Neural cell (in vitro differentiated cells): ENCODE data around the gene FAM98B. TPM values are rescaled to one million over a fixed set of nuclear protein-coding genes. Genes with fewer than 3 reads are reported as not detected.
A peak's percentile ranks its signal among the peaks of the same experiment; 100 is the strongest.

Experiments used
- H2AFZ ChIP-seq: fragments of 200-600, 300-800 bp; sonication (generic), shearing (Covaris generic); 2 replicates; pipeline ENCODE4 v1.6.0; 2014; ENCODE audit warnings: low read depth, mild to moderate bottlenecking, antibody characterized with exemption, low read length, moderate library complexity
- H3F3A ChIP-seq: fragments of 200-600 bp; shearing (Covaris generic); 2 replicates; pipeline ENCODE4 v1.6.1; 2016; ENCODE audit warnings: mild to moderate bottlenecking, moderate library complexity, mixed read lengths, antibody characterized with exemption, low read length; ENCODE audit not compliant: insufficient read depth, poor library complexity, severe bottlenecking
- H3K27ac ChIP-seq: fragments of 200-600, 300-800 bp; sonication (generic), shearing (Covaris generic); 2 replicates; pipeline ENCODE4 v1.5.1; 2014; ENCODE audit warnings: mild to moderate bottlenecking, low read length, moderate library complexity
- H3K27me3 ChIP-seq: fragments of 300-800, 200-600 bp; sonication (generic), shearing (Covaris generic); 2 replicates; pipeline ENCODE4 v1.6.0; 2014; ENCODE audit warnings: mild to moderate bottlenecking, low read depth, low read length, moderate library complexity; ENCODE audit not compliant: insufficient read depth
- H3K36me3 ChIP-seq: fragments of 300-800, 200-600 bp; sonication (generic), shearing (Covaris generic); 2 replicates; pipeline ENCODE4 v1.5.1; 2014; ENCODE audit warnings: mild to moderate bottlenecking, antibody characterized with exemption, low read length, moderate library complexity; ENCODE audit not compliant: insufficient read depth
- H3K4me2 ChIP-seq: fragments of 300-800, 200-600 bp; sonication (generic), shearing (Covaris generic); 2 replicates; pipeline ENCODE4 v1.6.0; 2014; ENCODE audit warnings: mild to moderate bottlenecking, low read length
- H3K4me3 ChIP-seq: fragments of 300-800, 200-600 bp; sonication (generic), shearing (Covaris generic); 2 replicates; pipeline ENCODE4 v1.5.1; 2014; ENCODE audit warnings: mild to moderate bottlenecking, low read length, moderate library complexity
- H3K79me2 ChIP-seq: fragments of 200-600 bp; shearing (Covaris generic); replicated peaks from 2 replicates; pipeline ENCODE4 v1.6.0; 2014; ENCODE audit warnings: mild to moderate bottlenecking, low read length, moderate library complexity; ENCODE audit not compliant: insufficient read depth
- H3K9ac ChIP-seq: fragments of 300-800, 200-600 bp; sonication (generic), shearing (Covaris generic); 2 replicates; pipeline ENCODE4 v1.6.1; 2016; ENCODE audit warnings: mild to moderate bottlenecking, low read length, mixed read lengths
- H3K9me2 ChIP-seq: fragments of 200-600 bp; shearing (Covaris generic); 2 replicates; pipeline ENCODE4 v1.6.1; 2016; ENCODE audit warnings: mild to moderate bottlenecking, low read length, mixed read lengths; ENCODE audit not compliant: insufficient read depth
- H3K9me3 ChIP-seq: fragments of 200-600, 300-800 bp; sonication (generic), shearing (Covaris generic); 2 replicates; pipeline ENCODE4 v1.6.1; 2016; ENCODE audit warnings: mild to moderate bottlenecking, mixed run types, low read length, moderate library complexity, mixed read lengths
- H4K20me1 ChIP-seq: fragments of 200-600 bp; shearing (Covaris generic); 2 replicates; pipeline ENCODE4 v1.6.1; 2016; ENCODE audit warnings: mild to moderate bottlenecking, mixed run types; ENCODE audit not compliant: insufficient read depth
- EP300 ChIP-seq: fragments of 450-650 bp; conservative IDR thresholded peaks from 2 replicates; pipeline ENCODE4 v1.6.1; 2014; ENCODE audit warnings: antibody characterized with exemption, mild to moderate bottlenecking, moderate library complexity; ENCODE audit not compliant: poor library complexity, severe bottlenecking
- MXI1 ChIP-seq: fragments of 450-650 bp; conservative IDR thresholded peaks from 2 replicates; pipeline ENCODE4 v1.6.1; 2014; ENCODE audit warnings: antibody characterized with exemption, mild to moderate bottlenecking; ENCODE audit not compliant: poor library complexity, severe bottlenecking
- POLR2AphosphoS5 ChIP-seq: IDR thresholded peaks from 2 replicates; pipeline ENCODE4 v1.6.1; 2012
- RAD21 ChIP-seq: fragments of 450-650 bp; conservative IDR thresholded peaks from 2 replicates; pipeline ENCODE4 v1.6.1; 2014; ENCODE audit warnings: antibody characterized with exemption, mild to moderate bottlenecking, moderate library complexity
- SMC3 ChIP-seq: fragments of 450-650 bp; conservative IDR thresholded peaks from 2 replicates; pipeline ENCODE4 v1.6.1; 2014; ENCODE audit warnings: antibody characterized with exemption, mild to moderate bottlenecking, moderate library complexity; ENCODE audit not compliant: poor library complexity
- TAF1 ChIP-seq: IDR thresholded peaks from 2 replicates; pipeline ENCODE4 v1.6.1; 2012; ENCODE audit warnings: low read depth
- polyA plus RNA-seq: library from polyadenylated mRNA; depleted of rRNA; stranded (reverse); fragments of >200 nt; gene quantifications from 2 replicates; pipeline ENCODE4 v1.2.3, GENCODE V29; 2014
- TF ChIP-seq, protein P1 (sequence below): fragments of 450-650 bp; IDR thresholded peaks from 2 replicates; pipeline ENCODE4 v1.5.1; 2014; ENCODE audit warnings: antibody characterized with exemption, mild to moderate bottlenecking, moderate library complexity; ENCODE audit not compliant: poor library complexity, severe bottlenecking
- TF ChIP-seq, protein P2 (sequence below): IDR thresholded peaks from 2 replicates; pipeline ENCODE4 v1.6.1; 2012; ENCODE audit warnings: borderline replicate concordance

The FAM98B gene
- polyA plus RNA-seq, 1 donor from 2014 or later, result 12.7 TPM

DNA sequence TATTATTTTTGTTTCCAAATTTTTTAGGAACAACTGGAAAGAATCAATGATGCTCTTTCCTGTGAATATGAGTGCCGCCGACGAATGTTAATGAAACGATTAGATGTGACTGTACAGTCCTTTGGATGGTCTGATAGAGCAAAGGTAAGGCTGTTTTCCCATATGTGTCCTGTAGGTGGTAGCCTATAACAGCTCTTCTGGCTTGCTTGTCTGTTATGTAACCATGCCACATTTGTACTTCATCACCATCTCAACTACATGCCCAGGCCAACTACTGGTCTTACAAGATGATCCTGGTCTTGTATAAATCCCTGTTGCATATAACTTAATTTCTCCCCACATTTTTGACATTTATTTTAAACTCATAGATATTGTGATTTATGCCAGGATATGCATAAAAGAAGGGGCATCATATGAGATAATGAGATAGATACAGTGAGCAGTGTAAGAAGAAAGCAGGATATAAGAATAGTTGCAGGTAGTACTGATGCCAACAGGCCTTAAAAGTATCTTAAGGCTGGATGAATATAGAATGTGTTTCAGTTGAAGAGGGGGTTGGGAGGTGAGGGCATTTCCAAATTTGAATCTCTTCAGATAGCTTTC lies 20.3 kb downstream of the FAM98B start:
- Histone ChIP-seq H3K27me3 (no peaks in the 10 kb centered on the region), H3F3A (no peaks in the 10 kb centered on the region), H3K4me3 (no peak overlapping the region), H4K20me1 (no peaks in the 10 kb centered on the region), H3K36me3 (peaks cover 5% of the 10 kb centered on the region), H3K79me2 (no peaks in the 10 kb centered on the region), H2AFZ (no peak overlapping the region), H3K4me2 (no peak overlapping the region), H3K9me2 (no peaks in the 10 kb centered on the region), H3K9ac (no peak overlapping the region), H3K9me3 (no peaks in the 10 kb centered on the region), H3K27ac (no peak overlapping the region)
- TF ChIP-seq POLR2AphosphoS5 (no peak), RAD21 (peak; percentile 95), SMC3 (peak; percentile 92), MXI1 (no peak)
- TF ChIP-seq, protein P1, sequence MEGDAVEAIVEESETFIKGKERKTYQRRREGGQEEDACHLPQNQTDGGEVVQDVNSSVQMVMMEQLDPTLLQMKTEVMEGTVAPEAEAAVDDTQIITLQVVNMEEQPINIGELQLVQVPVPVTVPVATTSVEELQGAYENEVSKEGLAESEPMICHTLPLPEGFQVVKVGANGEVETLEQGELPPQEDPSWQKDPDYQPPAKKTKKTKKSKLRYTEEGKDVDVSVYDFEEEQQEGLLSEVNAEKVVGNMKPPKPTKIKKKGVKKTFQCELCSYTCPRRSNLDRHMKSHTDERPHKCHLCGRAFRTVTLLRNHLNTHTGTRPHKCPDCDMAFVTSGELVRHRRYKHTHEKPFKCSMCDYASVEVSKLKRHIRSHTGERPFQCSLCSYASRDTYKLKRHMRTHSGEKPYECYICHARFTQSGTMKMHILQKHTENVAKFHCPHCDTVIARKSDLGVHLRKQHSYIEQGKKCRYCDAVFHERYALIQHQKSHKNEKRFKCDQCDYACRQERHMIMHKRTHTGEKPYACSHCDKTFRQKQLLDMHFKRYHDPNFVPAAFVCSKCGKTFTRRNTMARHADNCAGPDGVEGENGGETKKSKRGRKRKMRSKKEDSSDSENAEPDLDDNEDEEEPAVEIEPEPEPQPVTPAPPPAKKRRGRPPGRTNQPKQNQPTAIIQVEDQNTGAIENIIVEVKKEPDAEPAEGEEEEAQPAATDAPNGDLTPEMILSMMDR, result peak; percentile 92

DNA sequence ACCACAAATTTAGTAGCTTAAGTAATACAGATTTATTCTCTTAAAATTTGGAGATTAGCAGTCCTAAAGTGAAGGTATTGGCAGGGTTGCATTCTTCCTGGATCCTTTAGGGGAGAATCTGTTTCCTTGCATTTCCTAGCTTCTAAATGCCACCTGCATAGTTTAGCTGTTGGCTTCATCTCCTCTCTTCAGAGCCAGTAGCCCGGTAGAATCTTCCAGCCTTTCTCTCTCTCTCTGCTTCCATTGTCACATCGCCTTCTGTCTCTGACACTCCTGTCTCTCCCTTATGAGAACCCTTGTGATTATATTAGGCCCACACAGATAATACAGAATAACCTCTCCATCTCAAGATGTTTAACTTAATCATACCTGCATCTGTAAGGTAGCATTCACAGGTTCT lies 21.4 kb downstream of the FAM98B start:
- no peak overlapping the region for H3K27ac ChIP-seq
- H3F3A ChIP-seq, result no peaks in the 10 kb centered on the region
- H3K4me3 ChIP-seq, result no peak overlapping the region
- H3K4me2 ChIP-seq, result no peak overlapping the region
- H2AFZ ChIP-seq, result no peak overlapping the region
- H3K9me2 ChIP-seq, result no peaks in the 10 kb centered on the region
- TF ChIP-seq, protein P2, sequence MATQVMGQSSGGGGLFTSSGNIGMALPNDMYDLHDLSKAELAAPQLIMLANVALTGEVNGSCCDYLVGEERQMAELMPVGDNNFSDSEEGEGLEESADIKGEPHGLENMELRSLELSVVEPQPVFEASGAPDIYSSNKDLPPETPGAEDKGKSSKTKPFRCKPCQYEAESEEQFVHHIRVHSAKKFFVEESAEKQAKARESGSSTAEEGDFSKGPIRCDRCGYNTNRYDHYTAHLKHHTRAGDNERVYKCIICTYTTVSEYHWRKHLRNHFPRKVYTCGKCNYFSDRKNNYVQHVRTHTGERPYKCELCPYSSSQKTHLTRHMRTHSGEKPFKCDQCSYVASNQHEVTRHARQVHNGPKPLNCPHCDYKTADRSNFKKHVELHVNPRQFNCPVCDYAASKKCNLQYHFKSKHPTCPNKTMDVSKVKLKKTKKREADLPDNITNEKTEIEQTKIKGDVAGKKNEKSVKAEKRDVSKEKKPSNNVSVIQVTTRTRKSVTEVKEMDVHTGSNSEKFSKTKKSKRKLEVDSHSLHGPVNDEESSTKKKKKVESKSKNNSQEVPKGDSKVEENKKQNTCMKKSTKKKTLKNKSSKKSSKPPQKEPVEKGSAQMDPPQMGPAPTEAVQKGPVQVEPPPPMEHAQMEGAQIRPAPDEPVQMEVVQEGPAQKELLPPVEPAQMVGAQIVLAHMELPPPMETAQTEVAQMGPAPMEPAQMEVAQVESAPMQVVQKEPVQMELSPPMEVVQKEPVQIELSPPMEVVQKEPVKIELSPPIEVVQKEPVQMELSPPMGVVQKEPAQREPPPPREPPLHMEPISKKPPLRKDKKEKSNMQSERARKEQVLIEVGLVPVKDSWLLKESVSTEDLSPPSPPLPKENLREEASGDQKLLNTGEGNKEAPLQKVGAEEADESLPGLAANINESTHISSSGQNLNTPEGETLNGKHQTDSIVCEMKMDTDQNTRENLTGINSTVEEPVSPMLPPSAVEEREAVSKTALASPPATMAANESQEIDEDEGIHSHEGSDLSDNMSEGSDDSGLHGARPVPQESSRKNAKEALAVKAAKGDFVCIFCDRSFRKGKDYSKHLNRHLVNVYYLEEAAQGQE, result no peak
- TF ChIP-seq SMC3 (no peak), RAD21 (no peak)
- H4K20me1 ChIP-seq, result no peaks in the 10 kb centered on the region
- no peaks in the 10 kb centered on the region for H3K27me3 ChIP-seq
- no peaks in the 10 kb centered on the region for H3K9me3 ChIP-seq
- H3K79me2 ChIP-seq, result no peaks in the 10 kb centered on the region
- no peak overlapping the region for H3K9ac ChIP-seq
- peaks cover 5% of the 10 kb centered on the region for H3K36me3 ChIP-seq

DNA sequence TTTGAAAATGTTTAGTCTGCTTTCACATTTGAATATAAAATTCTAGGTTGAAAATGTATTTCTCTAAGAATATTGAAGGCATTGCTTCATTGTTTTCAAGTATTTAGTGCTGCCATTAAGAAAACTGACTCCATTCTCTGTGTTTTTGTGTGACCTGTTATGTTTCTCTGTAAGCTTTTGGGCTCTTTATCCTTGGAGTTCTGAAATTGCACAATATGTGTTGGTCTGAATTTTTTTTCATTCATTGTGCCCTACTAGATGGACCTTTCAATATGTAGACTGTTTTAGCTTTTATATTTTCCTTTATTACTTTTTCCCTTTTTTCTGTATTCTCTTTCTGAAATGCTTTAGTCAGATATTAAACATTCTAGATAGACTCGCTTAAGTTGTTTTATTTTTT lies 22.2 kb downstream of the FAM98B start:
- H2AFZ ChIP-seq, result no peak overlapping the region
- H3K9me3 ChIP-seq, result no peaks in the 10 kb centered on the region
- no peaks in the 10 kb centered on the region for H4K20me1 ChIP-seq
- H3K9ac ChIP-seq, result no peak overlapping the region
- no peaks in the 10 kb centered on the region for H3K27me3 ChIP-seq
- H3K36me3 ChIP-seq, result peaks cover 5% of the 10 kb centered on the region
- H3K4me3 ChIP-seq, result no peak overlapping the region
- no peak for TF ChIP-seq MXI1
- TF ChIP-seq EP300, result no peak
- no peak for TF ChIP-seq TAF1
- no peak for TF ChIP-seq RAD21
- no peak for TF ChIP-seq SMC3
- TF ChIP-seq POLR2AphosphoS5, result no peak
- TF ChIP-seq, protein P1, result no peak
- TF ChIP-seq, protein P2, result no peak
- H3K9me2 ChIP-seq, result no peaks in the 10 kb centered on the region
- H3K79me2 ChIP-seq, result no peaks in the 10 kb centered on the region
- no peak overlapping the region for H3K4me2 ChIP-seq
- no peaks in the 10 kb centered on the region for H3F3A ChIP-seq
- no peak overlapping the region for H3K27ac ChIP-seq
